Bronchial epithelial cell (primary cell): ENCODE measurements around the gene DMD. TPM values are rescaled to one million over a fixed set of nuclear protein-coding genes. Genes with fewer than 3 reads are reported as not detected.

Source experiments
- DNase-seq: peaks from one replicate; pipeline ENCODE4 v3.0.0-alpha.2; 2010; ENCODE audit warnings: low read depth
- FAIRE-seq: peaks from 2 replicates; lab custom pipeline; 2011; peaks lifted over from hg19 to GRCh38; lab: Jason Lieb, UNC
- H3K27me3 ChIP-seq: 2 replicates; pipeline ENCODE4 v1.5.1; 2011; ENCODE audit warnings: low read length; ENCODE audit not compliant: control insufficient read depth, insufficient read depth
- H3K36me3 ChIP-seq: 2 replicates; pipeline ENCODE4 v1.5.1; 2011; ENCODE audit warnings: low read length; ENCODE audit not compliant: control insufficient read depth, insufficient read depth
- H3K4me3 ChIP-seq: 2 replicates; pipeline ENCODE4 v1.5.1; 2011; ENCODE audit warnings: mild to moderate bottlenecking, low read depth, low read length, control low read depth
- CTCF ChIP-seq: IDR thresholded peaks from 2 replicates; pipeline ENCODE4 v1.5.1; 2011; ENCODE audit warnings: mild to moderate bottlenecking, moderate library complexity, low read length, control low read depth, inconsistent platforms; ENCODE audit not compliant: insufficient read depth, severe bottlenecking
- total RNA-seq: library from RNA; depleted of rRNA; stranded (reverse); fragments of >200 nt; gene quantifications from 2 replicates; pipeline ENCODE4 v1.2.1, GENCODE V29; 2014

Gene DMD
- total RNA-seq, 1 donor from 2014 or later = 4.5 TPM

GRCh38 chrX:31287861-31288260, 1923.5 kb downstream of the DMD start:
- H3K27me3 ChIP-seq = no peaks in the 10 kb centered on the region
- no peaks in the 10 kb centered on the region for H3K36me3 ChIP-seq
- TF ChIP-seq CTCF = no peak
- FAIRE-seq (no peak), DNase-seq (no peak)
- H3K4me3 ChIP-seq = no peak overlapping the region

- Histone ChIP-seq H3K4me3 (no peak overlapping the region), H3K36me3 (no peaks in the 10 kb centered on the region), H3K27me3 (no peaks in the 10 kb centered on the region)
- no peak for FAIRE-seq
- TF ChIP-seq CTCF = no peak
- DNase-seq = no peak
Measured at GRCh38 chrX:31280580-31280979, 1930.8 kb downstream of the DMD start.

GRCh38 chrX:31279359-31279758, 1932.0 kb downstream of the DMD start:
- FAIRE-seq (peak; percentile 94), DNase-seq (peak; percentile 90)
- Histone ChIP-seq H3K27me3 (no peaks in the 10 kb centered on the region), H3K4me3 (no peak overlapping the region), H3K36me3 (no peaks in the 10 kb centered on the region)
- peak; percentile 58 for TF ChIP-seq CTCF

GRCh38 chrX:31272472-31272775, 1938.9 kb downstream of the DMD start:
- FAIRE-seq (no peak), DNase-seq (no peak)
- Histone ChIP-seq H3K27me3 (no peaks in the 10 kb centered on the region), H3K4me3 (no peak overlapping the region), H3K36me3 (no peaks in the 10 kb centered on the region)
- no peak for TF ChIP-seq CTCF

GRCh38 chrX:31271615-31272471, 1939.5 kb downstream of the DMD start:
- no peak for TF ChIP-seq CTCF
- no peak for FAIRE-seq
- H3K4me3 ChIP-seq = no peak overlapping the region
- H3K27me3 ChIP-seq = no peaks in the 10 kb centered on the region
- no peaks in the 10 kb centered on the region for H3K36me3 ChIP-seq
- peak; percentile 66 for DNase-seq

- DNase-seq (no peak), FAIRE-seq (no peak)
- H3K36me3 ChIP-seq = no peaks in the 10 kb centered on the region
- no peak for TF ChIP-seq CTCF
- H3K27me3 ChIP-seq = no peaks in the 10 kb centered on the region
- H3K4me3 ChIP-seq = no peak overlapping the region
Measured at GRCh38 chrX:31269914-31270313, 1941.4 kb downstream of the DMD start.
